G401.6 (cell line): Measurements from ENCODE around the gene IFITM10.

Source experiments
- FAIRE-seq: peaks from 2 replicates; lab custom pipeline; 2012; peaks lifted over from hg19 to GRCh38; lab: Jason Lieb, UNC

Gene IFITM10

DNA sequence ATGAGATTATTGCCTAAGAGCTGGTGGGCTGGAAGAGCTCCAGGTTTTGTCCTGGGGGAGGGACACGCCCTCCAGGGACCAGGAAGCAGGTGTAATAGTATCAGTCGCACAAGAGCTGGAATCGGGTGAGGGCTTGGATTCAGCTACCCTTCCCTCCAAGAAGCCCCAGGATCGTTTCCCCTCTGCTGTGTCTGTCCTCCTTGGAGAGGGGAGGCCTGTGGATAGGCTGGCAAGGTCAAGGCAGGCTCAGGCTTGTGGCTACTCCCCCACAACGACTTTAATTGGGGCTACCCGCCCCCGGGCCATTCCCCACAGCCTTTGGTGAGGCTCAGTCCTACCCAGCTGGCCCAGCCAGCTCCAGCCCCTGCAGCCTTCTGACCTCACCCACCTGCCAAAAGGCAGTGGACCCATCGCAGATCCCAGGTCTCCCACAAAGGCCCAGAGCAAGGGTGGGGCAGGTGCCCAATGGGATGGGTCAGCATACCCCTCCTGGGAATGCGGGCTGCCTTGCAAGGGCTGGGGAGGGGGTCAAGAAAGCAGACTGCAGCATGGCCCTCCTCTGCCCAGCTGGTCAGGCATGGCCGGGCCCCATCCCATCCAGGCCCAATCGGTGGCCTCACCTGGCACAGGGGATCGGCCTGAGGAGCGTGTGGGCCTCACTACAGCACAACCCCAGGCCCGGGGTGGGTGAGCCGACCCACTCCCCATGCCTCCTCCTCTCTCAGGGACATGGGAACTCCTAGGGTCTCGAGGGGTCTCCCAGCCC lies 12.3 kb upstream of the IFITM10 start:
- no peak for FAIRE-seq

- no peak for FAIRE-seq
These were observed 11.6 kb upstream of the IFITM10 start for GRCh38 chr11:1761857-1762536.

DNA sequence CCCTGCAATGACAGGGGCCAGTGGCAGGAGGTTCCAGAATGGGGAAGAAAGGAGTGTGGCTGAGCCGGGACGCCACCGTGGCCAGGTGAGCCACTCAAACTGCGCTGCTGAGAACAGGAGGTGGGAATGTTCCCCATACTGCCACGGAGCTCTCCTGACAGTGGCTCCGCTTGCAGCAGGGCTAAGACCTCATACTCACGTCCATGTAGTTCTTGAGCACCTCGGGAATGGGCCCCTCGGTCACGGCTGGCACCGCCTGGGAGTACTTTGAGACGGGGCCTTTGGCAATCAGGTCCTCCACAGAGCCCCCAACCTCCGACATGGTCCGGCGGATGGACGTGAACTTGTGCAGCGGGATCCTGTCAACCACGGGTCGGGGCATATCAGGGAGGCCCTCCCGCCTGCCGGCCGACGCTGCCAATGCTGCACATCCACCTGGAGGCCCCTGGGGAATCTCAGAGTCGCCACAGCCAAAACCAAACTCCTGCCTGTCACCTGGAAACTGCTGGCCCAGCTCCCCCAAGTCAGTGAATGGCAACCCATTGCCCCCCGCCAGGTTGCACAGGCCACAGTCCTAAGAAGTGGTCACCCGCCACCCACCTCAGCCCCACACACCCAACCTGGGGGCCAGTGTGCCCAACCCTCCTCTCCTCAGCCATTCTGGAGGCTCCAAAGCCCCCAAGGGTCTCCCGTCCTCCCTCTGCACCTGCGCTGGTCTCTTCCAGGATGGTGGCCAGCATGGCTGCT lies 10.9 kb upstream of the IFITM10 start:
- FAIRE-seq: no peak

GRCh38 chr11:1760351-1761109 lies 10.1 kb upstream of the IFITM10 start:
- FAIRE-seq: no peak

DNA sequence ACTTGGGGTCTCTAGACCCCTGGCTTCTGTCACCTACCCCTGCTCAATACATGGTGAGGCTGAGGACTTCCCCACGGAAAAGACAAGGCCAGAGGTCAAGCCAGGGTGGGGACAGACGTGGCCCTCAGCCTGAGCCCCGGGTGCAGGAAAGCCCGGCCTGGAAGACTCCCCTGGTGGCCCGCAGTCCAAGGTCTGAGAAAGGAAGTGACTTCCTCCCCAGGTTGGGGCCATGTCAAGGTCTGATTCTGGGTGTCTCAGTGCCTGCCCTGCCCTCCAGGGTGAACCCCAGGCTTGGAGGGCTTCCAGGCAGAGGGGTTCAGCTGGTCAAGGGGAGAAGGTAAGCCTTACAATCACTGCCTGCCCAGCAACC lies 9.4 kb upstream of the IFITM10 start:
- FAIRE-seq: no peak

- FAIRE-seq: no peak
These were observed 8.9 kb upstream of the IFITM10 start for GRCh38 chr11:1759151-1759850.

DNA sequence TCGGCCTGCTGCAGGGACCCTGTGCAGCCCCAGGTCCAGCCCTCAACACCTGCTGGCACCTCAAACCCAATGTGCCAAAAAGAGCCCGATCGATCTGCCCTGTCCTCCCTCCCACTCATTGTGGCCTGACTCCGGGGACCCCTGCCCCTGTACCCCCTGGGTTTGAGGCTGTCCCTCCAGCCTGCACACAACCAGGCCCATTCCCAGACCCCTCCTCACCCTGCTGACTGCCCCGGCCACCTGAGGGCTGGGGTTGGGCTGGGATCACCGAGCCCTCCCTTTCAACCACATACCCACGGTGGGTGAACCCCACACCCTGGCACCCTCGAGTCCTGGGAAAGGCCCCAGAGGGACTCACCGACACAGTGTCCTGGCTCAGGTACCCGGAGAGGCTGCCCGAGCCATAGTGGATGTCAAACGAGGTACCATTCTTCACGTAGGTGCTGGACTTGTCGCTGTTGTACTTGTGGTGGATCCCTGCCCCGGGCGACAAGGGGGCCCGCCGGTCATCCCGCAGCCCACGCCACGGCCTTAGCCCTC lies 8.3 kb upstream of the IFITM10 start:
- no peak for FAIRE-seq

DNA sequence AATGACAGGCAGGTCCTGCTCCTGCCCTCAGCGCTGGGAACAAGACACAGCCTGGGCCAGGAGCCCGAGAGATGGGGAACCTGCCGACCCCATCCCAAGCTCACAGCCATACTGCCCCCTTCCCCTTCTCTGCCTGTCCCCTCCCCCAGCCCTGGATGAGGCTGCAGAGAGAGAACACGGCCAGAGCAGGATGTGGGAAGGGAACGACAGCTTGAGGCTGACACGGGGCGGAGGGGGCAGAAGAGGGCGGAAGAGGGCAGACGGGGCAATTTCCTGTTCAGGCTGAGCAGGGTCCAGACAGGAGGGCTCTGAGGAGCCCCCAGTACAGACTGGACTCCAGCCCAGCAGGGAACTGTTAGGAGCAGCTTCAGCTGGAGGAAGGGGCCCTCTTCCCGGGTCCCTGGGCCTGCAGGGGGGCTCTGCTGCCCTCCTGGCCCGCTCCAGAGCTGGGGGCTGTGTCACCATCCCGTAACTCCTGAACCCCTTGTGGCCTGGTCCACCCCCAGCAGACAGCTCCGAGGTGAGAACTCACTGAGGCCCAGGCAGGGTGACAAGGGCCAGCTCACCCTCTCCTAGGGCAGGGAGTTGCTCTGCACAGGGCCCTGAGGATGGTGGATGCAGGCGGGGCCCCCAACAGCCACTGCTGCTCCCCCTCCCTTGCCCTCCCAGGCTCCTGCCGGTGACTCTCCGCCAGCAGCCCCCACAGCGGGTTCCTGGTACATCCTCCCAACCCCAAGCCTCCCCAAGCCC lies 7.6 kb upstream of the IFITM10 start:
- no peak for FAIRE-seq

- FAIRE-seq: no peak
These were observed 6.7 kb upstream of the IFITM10 start for GRCh38 chr11:1756791-1757771.

DNA sequence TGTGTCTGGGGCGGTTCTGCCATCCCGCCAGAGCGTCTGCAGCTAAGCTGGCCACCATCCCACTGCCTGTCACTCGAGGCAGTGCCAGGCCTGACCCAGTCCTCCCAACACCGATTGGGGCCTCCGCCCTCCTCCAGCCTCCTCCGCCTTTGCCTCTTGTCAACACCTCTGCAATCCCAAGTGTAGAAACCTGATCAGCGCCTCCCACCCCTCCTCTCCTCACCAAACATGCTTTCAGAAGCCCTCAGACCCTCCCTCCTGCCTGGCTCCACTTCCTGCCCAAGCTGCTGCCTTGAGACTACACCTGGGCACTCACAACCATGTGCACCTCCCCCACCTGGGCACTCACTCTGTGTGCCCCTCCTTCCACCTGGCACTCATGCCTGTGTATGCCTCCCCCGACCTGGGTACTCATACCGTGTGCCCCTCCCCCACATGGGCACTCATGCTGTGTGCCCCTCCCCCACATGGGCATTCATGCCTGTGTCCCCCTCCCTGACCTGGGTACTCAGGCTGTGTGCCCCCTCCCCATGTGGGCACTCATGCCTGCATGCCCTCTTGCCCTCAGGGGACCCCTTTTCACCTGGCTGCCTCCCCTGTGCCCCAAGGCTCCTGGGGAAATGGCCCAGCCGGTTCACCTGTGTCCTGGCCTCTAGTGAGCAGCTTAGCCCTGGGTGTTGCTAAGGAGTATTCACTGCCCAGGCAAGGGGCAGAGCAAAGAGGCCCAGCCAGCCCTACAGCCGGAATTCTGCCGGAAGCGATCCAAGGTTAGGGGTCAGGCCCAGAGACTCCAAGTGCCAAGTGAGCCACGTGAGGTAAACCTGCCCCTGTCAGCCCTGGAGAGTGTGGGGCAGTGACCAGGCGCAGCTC lies 5.5 kb upstream of the IFITM10 start:
- no peak for FAIRE-seq

DNA sequence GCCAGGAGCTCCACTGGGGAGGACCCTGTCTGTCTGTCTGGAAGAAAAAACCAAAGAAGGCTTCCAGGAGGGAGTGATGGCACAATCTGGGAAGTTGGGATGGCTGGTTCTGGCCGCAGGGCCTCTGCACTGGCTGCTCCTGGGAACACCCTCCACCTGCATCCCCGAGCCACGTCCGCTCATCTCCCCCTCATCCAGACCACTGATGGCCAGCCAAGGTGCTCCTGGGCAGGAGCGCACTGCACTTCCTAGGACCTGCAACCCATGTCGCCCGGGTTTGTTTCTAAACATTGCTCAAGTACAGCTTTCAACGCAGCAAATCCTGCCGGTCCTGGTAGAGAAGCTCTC lies 4.9 kb upstream of the IFITM10 start:
- FAIRE-seq: no peak

DNA sequence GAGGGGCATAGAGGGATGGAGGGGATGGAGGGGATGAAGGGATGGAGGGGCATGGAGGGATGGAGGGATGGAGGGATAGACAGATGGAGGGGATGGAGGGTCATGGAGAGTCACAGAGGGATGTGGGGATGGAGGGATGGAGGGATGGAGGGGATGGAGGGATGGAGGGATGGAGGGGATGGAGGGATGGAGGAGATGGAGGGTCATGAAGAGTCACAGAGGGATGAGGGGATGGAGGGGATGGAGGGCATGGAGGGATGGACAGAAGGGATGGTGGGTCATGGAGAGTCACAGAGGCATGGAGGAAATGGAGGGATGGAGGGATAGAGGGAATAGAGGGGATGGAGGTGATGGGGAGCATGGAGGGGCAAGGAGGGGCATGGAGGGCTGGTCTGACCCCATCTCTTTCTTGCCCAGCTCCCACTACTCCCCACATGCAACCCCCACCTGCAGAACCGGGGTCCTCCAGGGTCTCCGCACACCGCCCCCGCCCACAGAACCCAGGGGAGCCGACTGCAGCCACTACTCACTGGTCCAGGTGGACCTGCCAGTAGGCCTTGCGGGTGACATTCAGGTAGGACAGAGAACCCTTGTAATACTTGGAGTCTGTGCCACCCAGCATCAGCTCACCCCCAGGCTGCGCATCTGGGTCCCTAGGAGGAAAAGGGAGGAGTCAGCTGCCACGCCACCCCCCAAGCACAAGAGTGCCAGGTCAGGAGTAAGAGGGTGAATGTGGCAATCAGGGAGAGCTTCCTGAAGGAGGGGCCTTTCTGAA lies 4.2 kb upstream of the IFITM10 start:
- no peak for FAIRE-seq

DNA sequence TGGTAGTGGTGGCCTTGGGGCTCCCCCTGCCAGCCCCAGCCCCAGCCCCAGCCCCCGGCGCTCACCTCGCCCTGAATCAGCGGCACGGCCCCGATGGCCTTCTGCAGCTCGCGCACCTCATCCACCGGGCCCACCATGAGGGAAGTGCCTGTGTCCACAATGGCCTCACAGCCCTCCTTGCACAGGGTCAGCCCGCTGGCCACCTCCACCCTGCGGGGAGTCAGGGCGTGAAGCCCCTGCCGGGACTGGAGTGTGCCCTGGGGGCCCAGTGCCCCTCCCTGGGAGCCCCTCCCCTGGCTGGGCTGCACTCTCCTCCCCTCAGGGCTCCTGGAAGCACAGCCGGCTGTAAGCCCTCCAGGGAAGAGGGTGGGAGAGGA lies 3.5 kb upstream of the IFITM10 start:
- no peak for FAIRE-seq

DNA sequence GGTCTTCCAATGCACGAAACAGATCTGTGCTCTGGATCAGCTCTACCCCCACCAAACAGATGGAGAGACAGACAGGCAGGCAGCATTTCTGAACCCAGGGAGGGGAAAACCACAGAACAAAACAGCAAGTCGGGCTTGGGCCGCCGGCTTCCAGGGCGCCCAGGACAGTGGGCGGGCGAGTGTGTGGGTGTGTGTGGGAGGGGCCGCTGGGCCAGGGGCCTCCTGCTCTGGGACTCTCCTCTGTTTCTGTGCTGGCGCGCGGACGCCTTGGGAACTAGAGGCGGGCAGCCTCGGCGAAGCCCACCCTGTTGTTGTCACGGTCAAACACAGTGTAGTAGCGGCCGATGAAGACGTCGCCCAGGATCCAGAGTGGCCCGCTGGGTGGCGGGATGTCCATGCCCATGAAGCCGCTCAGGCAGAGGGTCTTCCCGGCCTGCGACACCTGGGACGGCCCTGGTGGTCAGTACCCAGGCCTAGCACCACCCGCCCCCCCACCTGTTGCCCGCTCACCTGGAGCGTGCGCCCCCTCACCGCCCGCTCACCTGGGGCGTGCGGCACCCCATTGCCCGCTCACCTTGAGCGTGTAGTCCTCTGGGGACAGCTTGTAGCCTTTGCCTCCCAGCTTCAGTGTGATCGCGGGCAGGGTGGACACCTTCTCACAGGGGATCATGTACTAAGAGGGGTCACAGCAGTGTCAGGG lies 3.0 kb upstream of the IFITM10 start:
- FAIRE-seq: no peak

DNA sequence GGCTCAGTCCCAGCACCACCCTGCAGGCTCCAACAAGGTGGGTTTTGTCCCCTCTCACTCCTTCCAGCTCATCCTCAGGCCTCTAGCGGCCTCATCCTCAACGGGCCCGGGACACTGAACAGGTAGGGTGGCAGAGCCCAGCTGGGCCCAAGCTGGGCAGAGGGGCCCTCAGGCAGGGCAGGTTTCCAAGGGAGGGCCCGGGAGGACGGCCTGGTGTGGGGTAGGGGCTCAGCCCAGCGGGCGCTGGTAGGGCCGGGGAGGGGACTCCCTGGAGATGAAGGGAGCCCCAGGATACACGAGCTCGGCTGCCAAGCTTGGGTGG lies 2.5 kb upstream of the IFITM10 start:
- no peak for FAIRE-seq

DNA sequence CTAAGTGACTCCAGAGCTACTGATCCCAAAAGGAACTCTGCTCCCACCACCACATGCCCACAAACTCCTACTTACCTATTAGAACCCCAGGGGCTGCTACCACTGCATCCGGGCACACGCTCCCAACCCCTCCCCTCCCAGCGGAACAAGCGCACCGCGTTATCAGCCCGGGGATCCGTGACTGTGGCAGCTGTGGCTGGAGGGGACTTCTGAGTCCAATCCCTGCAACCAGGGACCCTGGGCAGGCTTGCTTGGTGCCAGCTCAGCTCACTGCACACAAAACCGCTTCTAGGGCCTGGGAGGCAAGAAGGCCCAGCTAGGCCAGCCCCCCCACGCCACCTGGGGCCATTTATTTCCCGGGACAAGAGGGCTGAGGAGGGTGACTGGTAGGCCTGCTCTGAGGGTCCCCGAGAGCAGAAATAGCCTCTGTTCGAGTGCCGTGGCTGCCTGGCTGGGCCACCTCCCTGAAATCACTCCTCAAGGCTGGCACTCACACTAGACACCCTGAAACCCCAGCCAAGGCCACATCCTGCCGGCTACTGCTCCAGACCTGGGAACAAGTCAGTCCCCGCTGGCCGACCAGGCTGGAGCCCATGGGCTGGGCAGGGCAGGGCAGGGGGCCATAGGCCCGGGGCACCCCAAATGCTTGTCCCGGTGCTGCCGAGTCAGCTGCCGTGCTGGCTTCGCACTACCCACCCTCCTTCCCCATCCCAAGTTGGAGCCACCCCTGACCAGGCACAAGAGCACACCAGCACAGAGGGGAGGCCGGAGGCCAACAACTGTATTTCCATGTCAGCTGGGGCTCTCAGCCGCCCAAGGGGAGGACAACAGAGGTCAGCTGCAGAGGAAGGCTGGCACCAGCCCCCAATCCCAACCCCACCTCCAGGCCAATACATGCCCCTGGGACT lies 1.9 kb upstream of the IFITM10 start:
- FAIRE-seq: no peak

DNA sequence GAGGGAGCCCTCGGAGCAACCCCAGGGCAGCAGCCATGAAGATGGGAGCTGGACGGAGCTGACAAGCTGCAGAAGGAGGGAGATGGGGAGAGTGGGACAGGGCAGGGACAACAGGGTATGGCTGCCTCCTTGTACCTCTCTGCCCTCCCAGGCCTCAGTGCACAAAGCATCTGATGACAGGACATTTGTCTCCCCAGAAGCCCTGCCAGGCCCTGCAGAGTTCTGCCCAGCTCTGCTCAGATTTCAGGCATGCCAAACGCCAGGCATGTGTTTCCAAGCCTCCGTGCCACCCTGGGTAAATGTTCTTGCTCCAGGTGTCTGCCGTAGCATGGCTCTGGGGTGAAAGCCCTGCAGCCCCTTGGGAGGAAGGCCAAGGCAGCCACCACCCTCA lies 1.1 kb upstream of the IFITM10 start:
- FAIRE-seq: no peak
